MM.1S (cell line): ENCODE data around the gene NUP210.

ENCODE experiments used
- EZH2phosphoT487 ChIP-seq: fragments of 300-600 bp; sonication (generic); IDR thresholded peaks from 2 replicates; pipeline ENCODE4 v1.6.1; 2018; ENCODE audit warnings: antibody characterized with exemption, low read length
- TF ChIP-seq, protein P1 (sequence below): fragments of 300-600 bp; sonication (generic); IDR thresholded peaks from 2 replicates; pipeline ENCODE4 v1.5.1; 2016; ENCODE audit warnings: antibody characterized with exemption, low read length, mixed read lengths

DNA sequence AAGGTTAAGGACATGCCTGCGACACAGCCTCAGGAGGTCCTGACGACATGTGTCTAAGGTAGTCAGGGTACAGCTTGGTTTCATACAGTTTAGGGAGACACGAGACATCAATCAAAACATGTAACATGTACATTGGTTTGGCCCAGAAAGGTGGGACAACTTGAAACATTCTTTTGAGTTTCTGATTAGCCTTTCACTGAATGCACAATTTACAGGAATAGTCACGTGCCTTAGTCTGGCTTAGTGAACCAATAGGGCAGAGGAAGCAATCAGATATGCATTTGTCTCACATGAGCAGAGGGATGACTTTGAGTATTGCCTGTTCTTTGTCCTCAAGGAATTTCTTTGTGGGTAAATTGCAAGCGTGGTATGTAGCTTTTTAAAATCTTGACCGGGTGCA, 35.5 kb upstream of the NUP210 start:
- TF ChIP-seq, protein P1, sequence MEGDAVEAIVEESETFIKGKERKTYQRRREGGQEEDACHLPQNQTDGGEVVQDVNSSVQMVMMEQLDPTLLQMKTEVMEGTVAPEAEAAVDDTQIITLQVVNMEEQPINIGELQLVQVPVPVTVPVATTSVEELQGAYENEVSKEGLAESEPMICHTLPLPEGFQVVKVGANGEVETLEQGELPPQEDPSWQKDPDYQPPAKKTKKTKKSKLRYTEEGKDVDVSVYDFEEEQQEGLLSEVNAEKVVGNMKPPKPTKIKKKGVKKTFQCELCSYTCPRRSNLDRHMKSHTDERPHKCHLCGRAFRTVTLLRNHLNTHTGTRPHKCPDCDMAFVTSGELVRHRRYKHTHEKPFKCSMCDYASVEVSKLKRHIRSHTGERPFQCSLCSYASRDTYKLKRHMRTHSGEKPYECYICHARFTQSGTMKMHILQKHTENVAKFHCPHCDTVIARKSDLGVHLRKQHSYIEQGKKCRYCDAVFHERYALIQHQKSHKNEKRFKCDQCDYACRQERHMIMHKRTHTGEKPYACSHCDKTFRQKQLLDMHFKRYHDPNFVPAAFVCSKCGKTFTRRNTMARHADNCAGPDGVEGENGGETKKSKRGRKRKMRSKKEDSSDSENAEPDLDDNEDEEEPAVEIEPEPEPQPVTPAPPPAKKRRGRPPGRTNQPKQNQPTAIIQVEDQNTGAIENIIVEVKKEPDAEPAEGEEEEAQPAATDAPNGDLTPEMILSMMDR: no peak
- no peak for TF ChIP-seq EZH2phosphoT487
